Left renal cortex interstitium (tissue), 4 donors: ENCODE results near the gene SCAPER. TPM values are rescaled to one million over a fixed set of nuclear protein-coding genes. Genes with fewer than 3 reads are reported as not detected.
"Not testable (repeated sequence)": the region's sequence is repeated elsewhere in the genome, so short reads cannot be mapped to it uniquely, and the experiment has no call there.

ENCODE experiments used
- DNase-seq, 4 donors: peaks; one replicate each; pipeline ENCODE4 v3.0.0-alpha.2; 2013; ENCODE audit warnings: low read depth in 4 of 4, low spot score in 2 of 4, missing footprints in 1 of 4
- polyA plus RNA-seq, 4 donors: library from polyadenylated mRNA; unstranded; fragments of 120-200 nt; gene quantifications; one replicate each; pipeline ENCODE4 v1.2.1, GENCODE V29; 2013; ENCODE audit not compliant: insufficient read length in 4 of 4

Gene SCAPER
- polyA plus RNA-seq, 4 donors: 19.7 to 26.0 (median 22.9) TPM

DNA sequence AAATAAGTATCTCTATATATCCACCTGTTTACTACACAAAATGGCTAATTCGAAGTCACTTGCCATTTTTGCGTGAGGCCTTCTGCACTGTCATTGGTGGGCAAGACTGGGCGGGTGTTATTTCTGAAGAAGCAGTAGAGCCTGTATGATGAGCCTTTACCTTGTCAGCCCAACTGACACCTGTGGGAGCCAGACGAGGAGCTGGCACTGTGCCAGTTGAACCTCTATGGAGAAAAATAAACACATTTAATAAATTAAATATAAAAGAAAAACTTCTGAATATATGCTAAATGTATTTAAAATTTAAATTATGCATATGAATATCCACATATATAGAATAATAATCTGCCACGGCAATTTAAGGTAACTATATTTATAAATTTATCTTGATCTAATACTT, 109.9 kb downstream of the SCAPER start:
- no peak for DNase-seq

DNA sequence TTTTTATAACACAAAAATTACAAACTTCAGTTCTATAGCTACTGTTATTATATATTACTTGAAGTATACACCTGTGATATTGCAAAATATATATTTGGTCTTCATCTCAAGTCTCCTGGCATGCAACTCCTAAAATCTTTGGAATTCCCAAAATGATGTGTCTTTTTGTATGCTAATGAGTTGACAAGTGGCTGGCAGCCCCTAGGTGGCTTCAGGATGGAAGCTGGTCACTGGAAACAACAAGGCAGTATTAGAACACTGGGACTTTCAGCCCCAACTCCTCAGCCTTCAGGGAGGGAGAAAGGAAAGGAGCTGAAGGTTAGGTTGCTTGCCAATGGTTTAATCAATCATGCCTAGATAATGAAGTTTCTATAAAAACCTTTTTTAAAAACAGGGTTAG, 112.0 kb downstream of the SCAPER start:
- DNase-seq: no peak

DNA sequence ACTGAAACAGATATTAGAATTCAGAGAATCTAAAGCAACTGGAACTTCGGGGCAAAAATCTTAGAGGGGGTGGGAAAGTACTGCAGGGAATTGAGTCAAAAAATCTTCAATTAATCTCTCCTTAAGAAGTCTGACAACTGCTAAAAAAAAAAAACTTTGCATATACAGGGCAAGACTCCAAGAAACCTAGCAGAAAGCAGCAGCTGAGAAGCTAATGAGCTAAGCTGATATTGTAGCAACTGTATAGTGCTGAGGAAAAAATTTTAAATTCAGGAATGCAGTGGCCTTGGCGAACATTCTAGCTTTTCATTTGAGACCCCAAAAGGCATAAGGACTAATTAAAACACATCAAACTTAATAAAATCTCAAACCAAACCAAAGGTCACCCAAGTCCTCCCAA, 113.6 kb downstream of the SCAPER start:
- DNase-seq: no peak

DNA sequence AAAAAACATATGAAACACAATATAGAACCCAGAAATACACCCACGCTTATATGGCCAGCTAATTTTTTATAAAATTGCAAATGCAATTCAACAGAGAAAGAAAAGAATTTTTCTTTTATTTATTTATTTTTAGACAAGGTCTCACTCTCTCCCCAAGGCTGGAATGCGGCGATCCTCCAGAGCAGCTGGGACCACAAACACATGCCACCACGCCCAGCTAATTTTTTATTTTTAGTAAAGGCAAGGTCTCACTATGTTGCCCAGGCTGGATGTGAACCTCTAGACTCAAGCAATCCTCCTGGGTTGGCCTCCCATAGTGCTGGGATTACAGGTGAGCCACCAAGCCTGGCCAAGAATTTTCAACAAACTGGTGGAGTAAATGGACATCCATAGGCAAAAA, 117.9 kb downstream of the SCAPER start:
- no peak for DNase-seq

DNA sequence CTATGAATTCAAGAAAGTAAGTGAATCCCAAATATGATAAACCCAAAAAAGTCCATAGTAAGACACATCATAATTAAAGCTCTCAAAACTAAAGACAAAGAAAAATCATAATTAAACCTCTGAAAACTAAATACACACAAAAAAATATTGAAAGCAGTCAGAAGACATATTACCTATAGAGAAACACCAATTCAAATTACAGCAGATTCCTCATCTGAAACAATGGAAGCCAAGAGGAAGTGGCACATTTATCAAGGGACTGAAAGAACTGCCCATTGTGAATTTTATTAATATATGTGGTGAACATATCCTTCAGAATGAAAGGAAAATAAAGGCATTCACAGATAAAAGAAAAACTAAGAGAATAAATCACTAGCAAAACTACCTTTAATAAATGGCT, 128.2 kb downstream of the SCAPER start:
- DNase-seq: no peak

DNA sequence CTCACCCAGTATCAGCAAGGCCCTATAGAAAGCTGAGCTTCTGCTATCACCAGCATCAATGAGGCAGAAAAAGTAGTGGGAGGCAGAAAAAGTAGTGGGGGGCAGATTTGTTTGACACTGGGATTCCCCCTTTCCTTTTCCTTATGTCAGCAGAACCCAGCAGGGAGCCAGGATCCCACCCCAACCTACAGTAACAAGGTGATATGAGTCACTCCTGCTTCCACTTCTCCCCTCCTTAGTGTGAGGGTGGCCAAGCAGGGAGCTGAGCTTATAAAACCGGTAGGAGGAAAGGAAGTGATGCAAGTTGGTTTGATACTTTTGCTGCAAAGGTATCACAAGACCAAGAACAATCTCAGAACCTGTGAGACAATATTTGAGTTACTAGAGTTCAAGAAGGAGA, 128.7 kb downstream of the SCAPER start:
- no peak for DNase-seq

DNA sequence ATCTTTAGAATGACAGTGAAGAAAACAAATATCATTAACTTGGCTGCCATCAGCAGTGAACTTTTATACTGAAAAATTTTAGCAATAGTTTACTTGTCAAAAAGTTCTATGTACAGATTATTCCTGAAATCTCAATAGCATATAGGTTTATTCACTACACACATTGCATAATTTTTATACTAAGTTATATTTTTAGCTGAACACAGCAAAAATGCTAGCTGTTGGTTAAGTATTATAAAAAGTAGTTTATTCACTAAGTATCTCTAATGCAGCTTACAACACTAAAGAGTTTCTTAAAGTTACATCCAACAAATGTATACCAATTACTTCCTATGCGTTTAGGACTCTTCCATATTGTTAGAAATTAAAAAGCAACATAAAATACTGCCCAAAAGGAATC, 131.9 kb downstream of the SCAPER start:
- no peak for DNase-seq

DNA sequence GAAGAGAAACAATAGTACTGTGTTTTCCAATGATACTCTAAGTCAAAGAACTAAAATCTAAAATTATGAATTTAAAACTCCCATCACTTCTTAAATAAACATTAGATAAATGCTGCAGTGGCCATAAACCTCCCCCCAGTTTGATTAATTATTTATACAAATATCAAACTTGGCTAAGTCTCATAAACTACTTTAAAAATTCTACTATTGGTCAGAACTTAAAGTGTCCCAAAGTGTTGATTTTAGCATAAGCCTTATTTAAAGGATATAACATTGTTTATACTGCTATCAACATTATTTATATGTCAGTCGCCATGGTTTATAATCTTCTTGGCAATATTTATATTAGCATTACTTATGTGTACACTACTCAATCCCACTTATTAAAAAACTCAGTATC, 132.4 kb downstream of the SCAPER start:
- DNase-seq: no peak

DNA sequence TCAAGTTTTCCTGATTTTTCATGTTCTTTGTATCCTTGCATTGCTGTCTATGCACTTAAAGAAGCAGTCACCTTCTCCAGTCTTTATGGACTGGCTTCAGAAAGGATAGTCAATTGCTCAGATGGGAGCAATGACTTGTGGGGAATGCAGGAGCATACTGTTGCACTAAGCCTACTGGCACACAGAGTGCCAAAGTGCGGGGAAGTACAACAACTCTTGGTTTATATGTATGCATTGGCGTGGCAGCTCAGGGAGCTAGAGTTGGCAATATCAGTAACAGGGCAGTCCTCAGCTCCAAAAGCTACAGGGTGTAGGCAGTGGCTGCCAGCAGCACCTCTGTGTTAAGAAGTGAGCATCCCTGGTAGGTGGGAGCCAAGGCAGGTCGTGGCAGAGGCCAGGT, 141.1 kb downstream of the SCAPER start:
- DNase-seq: no peak

DNA sequence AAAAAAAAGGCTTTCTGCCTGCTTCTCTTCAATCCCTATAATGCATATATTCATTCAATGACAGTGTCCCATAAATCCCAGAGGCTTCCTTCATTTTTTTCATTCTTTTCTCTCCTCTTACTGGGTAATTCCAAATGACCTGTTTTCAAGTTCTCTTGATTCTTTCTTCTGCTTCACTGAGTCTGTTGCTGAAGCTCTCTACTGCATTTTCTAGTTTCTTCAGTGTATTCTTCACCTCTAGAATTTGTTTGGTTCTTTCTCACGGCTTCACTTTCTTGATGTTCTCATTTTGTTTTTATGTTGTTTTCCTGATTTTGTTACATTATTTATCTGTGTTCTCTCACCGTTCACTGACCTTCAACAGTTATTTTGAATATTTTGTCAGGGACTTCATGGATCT, 141.6 kb downstream of the SCAPER start:
- no peak for DNase-seq

DNA sequence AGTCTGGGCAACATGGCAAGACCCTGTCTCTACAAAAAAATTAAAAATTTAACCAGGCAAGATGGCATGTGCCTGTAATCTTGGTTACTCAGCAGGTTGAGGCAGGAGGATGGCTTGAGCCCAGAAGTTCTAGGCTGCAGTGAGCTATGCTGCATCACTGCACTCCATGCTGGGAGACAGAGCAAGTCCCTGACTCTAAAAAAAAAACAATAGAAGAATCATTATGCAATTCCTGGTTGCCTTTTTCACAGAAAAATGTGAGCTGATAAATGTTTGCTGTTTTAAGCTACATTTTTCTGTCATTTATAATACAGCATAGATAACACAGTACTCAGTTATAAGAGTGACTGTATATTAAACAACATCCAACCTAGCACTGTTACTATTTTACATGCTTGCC, 148.8 kb downstream of the SCAPER start:
- DNase-seq: no peak

DNA sequence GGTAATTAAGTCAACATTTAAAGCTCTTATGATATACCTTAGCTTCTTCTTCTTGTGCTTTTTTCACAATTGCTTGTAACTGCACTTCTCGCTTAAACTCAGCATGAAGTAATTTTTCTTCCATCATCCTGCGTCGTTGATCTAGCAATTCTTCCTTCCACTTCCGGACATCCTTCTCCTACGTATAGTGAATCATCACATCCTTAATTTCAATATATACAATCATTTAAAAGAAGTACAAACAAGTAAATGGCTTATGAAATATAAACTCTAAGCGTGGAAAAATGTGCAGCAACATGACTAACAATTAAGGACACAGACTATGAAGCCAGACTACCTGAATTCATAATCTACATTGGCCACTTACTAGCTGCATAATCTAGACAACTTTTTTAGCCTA, 151.4 kb downstream of the SCAPER start:
- no peak for DNase-seq

DNA sequence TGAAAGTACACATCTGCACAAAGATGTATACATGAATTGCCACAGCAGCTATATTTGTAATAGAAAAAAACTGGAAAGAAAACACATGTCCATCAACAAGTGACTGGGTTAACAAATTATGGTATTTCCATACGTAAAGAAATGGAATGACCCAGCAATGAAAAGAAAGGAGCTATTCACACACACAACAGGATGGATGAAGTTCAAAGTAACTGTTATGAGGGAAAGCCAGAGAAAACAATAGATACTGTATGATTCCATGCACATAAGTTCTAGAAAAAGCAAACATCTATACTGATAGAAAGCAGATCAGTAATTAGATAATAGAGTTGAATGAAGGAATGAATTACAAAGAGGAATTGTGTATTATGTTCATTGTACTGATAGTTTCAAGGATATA, 152.0 kb downstream of the SCAPER start:
- no peak for DNase-seq

DNA sequence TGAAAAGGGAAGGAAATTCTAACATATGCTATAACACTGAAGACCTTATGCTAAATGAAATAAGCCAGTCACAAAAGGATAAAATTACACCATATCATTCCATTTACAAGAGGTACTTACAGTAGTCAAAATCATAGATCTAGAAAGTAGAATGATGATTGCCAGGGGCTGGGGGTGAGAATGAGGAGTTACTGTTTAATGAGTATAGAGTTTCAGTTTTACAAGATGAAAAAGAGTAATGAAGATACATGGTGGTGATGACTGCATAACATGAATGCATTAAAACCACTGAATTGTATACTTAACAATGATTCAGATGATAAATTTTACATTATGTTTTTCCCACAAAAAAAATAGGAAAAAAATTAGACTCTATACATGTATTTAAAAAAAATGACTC, 152.6 kb downstream of the SCAPER start:
- DNase-seq: no peak

DNA sequence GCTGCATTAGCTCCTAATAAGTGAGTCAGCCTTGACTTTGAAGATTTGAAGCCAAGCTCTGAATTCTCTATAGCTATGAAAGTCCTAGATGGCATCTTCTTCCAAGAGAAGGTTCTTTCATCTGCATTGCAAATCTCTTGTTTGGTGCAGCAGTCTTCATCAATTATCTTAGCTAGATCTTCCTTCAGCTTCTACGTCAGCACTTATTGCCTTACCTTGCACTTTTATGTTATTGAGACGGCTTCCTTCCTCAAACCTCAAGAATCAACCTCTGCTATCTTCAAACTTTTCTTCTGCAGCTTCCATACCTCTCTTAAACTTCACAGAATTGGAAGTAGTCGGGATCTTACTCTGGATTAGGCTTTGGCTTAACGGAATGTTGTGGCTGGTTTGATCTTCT, 167.6 kb downstream of the SCAPER start:
- no peak for DNase-seq

DNA sequence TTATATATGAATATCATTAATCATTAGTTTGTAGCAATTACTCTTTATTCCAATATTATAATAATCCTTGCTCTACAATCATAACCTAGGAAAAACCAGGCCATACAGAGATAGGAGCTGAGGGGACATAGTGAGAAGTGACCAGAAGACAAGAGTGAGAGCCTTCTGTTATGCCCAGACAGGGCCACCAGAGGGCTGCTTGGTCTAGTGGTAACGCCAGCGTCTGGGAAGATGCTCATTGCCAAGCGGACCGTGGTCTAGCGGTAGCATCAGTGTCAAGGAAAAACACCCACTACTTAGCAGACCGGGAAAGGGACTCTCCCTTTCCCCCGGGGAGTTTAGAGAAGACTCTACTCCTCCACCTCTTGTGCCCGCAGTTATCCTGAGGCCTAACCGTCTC, 172.8 kb downstream of the SCAPER start:
- not testable (repeated sequence) for DNase-seq

DNA sequence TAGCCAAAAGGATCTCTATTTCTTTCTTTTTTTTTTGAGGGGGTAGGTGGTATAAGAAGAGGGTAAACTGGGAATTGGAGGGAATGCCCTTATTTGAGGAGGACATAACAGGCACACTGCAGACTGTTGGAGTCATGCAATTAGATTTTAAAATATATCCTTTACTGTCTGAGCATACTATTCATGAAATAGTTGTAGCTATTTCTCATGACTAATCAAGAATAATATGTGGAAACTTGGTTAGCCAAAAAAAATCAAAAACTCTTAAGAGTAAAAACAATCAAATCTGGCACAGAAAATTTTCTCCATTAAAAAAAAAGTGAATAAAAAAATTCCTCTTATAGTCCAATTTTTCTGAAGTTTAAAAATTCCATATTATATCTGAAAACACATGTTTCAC, 174.9 kb downstream of the SCAPER start:
- no peak for DNase-seq

DNA sequence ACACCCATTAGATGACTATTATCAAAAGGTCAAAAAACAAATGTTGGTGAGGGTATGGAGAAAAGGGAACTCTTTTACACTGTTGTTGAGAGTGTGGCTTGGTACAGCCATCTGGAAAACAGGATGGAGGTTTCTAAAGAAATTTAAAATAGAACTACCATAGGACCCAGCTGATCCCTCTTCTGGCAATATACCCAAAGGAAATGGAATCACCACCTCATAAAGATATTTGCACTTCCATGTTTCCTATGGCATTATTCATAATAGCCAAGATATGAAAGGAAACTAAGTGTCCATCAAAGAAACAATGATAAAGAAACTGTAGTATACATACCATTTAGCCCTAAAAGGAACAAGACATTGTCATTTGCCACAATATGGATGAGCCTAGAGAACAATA, 186.3 kb downstream of the SCAPER start:
- no peak for DNase-seq

DNA sequence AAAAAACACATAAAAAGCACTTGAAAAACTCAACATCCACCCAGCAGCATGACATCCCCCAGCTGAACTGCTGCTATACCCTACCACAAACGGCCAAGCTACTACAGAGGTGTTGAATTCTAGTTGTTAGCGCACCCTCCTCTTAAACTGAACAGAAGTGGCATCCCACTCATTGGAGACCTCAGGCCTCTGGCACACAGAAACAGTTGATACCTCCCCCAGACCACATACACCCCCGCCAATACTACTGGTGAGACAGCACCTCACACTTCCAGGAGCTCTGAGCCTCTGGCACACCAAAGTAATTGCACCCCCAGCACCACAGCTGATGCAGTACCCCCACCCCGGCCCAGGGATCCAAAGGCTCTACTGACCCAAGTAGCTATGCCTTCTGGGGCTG, 190.2 kb downstream of the SCAPER start:
- no peak for DNase-seq

DNA sequence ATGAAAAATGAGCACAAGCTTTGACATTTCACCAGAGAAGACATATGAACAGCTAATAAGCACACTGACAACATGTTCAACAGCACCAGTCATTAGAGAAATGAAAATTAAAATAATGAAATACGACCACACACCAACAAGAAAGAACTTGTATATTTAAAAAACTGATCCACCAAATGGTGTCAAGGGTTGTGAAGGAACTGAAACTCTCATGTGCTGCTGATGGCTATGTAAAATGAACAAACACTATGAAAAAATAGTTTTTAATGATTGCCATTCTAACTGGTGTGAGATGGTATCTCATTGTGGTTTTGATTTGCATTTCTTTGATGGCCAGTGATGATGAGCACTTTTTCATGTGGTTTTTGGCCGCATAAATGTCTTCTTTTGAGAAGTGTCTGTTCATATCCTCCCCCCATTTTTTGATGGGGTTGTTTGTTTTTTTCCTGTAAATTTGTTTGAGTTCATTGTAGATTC, 193.8 kb downstream of the SCAPER start:
- DNase-seq: no peak

DNA sequence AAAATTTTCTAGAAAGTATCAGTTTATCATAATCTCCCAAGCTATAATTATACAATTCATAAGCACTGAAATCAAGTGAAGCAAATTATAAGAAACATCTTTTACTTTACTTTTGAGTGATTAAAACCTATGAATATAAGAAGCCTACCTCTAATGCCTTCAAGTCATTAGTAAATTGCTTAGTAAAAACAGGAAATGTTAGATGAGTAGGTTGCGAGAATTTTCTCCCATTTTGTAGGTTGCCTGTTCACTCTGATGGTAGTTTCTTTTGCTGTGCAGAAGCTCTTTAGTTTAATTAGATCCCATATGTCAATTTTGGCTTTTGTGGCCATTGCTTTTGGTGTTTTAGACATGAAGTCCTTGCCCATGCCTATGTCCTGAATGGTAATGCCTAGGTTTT, 201.1 kb downstream of the SCAPER start:
- DNase-seq: not testable (repeated sequence)

DNA sequence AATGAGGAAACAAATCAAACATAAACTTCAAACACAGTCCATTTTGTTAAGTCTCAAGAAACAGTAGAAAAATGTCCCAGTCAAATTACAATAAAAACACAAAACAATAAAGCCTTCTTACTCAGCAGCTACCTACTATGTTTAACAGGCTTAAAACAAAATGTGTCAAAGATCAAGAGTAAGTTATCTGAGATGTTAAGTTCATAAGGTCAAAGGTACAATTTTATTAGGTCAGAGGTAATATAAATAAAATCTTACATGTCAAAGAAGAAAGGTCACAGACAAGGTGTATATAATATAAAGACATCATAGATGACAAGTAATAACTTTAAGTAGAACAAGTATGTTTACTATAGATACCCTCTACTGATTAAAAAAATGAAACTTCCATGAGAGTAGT, 208.3 kb downstream of the SCAPER start:
- DNase-seq: no peak

DNA sequence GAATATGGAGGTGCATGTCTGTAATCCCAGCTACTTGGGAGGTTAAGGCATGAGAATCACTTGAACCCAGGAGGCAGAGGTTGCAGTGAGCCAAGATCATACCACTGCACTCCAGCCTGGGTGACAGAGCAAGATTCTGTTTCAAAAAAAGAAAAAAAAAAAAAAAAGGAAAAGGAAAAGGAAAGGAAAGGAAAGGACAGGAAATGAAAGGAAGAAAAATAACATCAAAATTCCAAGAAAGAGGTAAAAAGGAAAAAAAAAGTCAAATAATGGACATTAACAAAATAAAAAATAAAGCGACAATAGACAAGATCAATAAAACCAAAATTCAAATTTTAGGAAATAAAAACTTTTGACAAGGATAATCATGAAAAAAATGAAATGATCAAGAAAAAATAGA, 212.6 kb downstream of the SCAPER start:
- not testable (repeated sequence) for DNase-seq

DNA sequence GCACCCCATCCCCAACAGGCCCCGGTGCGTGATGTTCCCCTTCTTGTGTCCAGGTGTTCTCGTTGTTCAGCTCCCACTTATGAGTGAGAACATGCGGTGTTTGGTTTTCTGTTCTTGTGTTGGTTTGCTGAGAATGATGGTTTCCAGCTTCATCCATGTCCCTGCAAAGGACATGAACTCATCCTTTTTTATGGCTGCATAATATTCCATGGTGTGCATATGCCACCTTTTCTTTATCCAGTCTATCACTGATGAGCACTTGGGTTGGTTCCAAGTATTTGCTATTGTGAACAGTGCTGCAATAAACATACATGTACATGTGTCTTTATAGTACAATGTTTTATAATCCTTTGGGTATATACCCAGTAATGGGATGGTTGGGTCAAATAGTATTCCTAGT, 217.5 kb downstream of the SCAPER start:
- DNase-seq: not testable (repeated sequence)
